Stimulated activated naive CD4-positive, alpha-beta T cell (primary cell): Measurements from ENCODE around the gene ERC1.
A peak's percentile ranks its signal among the peaks of the same experiment; 100 is the strongest.

Experiments used
- DNase-seq, 6 experiments: peaks; one replicate each; lab custom pipeline; 2025; lab: John Stamatoyannopoulos, UW

ERC1 gene

DNA sequence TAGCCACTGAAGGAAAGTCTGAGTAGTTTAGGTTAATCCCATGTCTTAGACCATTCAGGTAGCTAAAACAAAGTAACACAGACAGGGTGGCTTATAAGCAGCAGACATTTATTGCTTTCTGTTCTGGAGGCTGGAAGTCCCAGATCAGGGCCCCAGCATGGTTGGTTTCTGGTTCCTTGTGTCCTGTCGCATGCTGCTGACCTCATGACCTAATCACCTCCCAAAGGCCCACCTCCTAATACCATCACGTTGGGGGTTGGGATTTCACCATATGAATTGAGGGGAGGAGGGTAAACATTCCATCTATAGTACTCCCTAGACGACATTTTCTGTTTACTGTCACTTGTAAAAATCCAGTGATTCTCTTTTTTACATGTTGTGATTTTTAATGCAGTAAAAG is 454.8 kb downstream of the ERC1 start:
- DNase-seq = no peak

DNA sequence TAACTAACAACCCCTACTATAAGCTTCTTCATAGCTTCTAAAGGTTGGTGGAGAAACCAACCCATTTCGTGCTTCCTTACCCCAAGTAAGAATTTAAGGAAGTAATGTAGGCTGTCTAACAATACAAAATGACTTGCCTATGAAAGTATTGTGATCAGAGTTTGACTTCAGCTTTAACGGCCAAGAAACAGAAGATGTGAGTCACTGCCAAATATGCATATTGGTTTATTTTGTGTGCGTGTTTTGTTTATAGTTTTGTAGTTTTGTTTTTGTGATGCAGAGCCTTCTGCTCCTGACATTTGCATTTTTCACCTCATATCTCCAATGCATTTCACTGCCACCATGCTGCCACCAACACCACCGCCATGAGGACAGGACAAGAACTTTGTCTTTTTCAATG is 457.3 kb downstream of the ERC1 start:
- no peak for DNase-seq

DNA sequence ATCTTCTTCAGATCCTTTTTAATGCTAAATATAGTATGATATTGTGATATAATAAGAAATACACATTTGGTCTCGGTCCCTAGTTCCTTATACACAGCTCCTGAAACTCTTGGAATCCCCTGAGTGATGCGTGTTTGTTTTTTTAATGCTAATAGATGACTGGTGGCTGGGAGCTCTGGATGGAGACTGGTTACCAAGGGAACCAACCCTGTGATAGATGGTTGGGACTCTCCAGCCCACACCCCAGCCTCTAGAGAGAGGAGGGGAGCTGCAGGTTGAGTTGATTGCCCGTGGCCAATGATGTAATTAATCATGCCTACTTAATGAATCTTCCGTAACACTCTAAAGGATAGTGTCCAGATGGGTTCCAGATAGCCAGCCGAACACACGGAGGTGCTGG is 462.8 kb downstream of the ERC1 start:
- DNase-seq = no peak

DNA sequence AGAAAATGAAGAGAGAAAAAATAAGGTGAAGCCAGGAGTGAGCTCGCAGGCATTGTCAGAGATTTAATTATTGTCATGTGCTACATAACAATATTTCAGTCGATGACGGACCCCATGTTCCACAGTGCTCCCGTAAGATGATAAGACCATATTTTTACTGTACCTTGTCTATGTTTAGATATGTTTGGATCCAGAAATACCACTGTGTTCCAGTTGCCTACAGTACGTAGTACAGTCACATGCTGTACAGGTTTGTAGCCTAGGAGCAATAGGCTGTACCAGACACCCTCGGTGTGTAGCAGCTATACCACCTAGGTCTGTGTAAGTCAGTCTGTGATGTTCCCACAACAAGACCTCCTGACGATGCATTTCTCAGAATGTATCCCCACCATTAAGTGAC is 465.9 kb downstream of the ERC1 start:
- DNase-seq = no peak

DNA sequence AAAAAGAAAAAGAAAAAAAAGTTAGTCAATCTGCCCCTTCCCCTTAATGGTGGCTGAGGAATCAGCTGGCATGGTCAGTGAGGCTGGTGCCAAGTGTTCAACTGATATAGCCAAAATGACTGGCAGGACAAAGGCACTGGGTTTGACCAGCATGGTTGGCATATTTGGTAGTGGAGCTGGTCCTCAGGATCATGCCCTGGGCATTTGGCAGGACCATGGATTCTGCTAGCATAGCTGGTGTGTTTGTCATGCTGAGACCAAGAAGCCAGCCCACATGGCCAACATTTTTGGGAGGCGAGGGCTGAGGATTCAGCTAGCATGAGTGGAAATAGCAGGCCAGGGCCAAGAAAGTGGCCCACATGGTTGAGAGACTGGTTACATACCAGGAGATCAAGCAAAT is 466.9 kb downstream of the ERC1 start:
- no peak for DNase-seq

DNA sequence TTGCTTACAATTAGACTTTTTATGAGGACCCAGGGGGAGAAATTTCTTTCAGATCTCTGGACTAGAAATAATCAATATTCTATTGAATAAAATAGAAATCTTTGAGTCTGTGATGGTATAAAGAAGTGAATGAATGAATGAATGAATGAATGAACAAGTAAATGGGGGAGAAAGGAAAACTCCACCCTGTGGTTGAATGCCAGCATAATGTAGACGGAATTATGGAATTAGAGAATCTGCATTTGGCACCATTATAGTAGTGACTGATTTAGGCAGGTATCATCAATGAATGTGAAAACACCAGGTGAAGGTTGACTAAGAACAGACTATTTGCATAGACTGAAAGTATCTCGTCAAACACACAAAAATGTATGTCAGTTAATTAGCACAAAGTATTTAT is 468.3 kb downstream of the ERC1 start:
- DNase-seq = no peak

DNA sequence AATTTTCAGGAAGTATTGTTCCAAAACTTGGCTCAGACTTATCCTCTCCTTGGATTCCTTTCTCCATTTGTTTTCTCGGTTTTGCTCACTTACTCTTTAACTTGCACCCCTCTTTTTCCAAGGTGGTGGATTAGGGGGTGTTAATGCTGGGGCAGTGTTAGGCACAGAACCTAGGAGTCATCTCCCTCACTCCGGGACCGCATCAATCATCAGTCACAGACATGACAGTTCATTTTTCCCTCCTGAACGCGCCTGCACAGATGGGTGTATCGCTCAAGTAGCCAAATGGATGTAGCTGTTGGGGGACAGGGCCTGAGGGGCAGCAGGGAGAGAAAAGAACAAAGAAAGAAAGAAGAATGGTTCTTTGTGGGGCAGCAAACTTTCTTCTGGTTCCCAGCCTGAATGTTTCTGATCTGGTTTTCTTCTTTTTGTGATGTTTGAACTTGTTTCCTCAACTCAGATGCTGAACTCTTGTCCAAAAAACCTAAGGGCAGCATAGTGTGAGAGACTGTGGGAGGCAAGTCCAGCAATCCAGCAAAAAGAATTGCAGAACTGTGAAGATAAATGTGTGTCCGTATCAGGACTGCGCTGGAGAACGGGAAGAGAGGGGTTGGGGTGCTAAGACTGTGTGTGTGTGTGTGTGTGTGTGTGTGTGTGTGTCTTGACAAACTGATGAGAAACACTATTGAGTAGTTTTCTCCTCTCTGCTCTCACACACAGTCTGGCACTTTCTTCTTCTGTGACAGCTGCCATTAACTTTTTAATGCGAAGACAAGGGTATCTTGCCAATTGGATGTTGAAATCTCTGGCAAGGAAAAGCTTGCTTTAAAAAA is 472.3 kb downstream of the ERC1 start:
- no peak for DNase-seq

DNA sequence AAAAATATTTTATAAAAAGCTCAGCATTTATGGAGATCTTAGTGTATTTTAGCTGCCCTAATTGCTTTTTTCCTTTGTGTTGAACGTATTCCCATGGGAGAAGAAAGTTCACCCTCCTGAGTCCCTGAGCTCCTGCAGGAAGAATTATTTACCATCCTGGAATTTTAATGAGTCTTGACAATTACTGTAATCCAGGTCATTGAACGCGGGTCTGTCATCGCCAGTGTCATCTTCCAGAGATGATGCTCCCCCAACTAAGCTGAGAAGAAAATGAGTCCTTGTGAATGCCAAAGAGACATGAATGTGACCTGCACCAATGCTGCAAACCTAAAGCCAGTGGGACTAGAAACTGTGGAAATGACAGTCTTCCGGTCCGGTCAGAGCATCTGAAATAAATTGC is 473.9 kb downstream of the ERC1 start:
- no peak for DNase-seq

DNA sequence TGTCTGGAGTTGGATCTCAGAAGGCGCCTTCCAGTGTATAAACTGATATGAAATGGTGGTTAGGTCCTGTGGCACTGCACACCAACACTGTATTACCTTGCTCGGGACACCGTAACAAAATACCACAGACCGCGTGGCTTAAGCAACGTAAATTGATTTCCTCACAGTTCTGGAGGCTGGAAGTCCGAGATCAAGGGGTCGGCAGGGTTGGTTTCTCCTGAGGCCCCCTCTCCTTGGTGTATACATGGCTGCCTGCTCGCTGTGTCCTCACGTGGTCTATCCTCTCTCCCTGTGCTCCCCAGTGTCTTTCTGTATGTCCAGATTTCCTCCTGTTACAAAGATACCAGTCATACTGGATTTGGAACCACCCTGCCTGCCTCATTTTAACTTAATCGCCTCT is 475.0 kb downstream of the ERC1 start:
- DNase-seq = no peak

DNA sequence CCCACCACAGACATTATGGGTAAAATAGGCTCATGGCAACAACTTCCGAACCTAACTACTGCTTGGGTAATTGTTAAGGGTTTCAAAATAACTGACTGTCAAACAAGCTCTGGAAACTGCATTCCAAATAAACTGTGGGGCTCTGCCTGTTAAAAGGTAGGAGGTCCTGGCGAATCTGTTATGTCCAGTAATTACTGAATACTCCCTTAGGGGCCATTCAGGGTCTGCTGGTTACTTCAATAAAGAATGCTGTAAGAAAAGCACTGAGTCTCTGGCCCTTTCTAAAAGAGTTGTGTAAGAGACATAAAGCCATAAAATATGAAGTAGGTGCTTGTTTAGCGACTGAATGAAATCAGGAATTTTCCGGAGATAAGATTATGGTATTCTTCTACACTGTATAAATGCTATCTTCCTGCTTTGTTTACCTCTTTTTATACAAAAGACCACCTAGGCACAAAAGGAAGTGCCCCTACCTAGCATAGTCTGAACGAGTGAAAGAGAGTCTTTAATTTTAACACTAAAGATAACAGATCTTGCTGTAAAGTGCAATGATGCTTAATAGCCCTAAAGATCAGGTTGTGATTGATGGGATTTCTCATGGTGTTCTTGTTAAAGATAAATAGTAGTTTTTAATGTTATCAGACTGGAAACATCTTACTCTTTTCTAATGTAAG is 475.6 kb downstream of the ERC1 start:
- no peak for DNase-seq

DNA sequence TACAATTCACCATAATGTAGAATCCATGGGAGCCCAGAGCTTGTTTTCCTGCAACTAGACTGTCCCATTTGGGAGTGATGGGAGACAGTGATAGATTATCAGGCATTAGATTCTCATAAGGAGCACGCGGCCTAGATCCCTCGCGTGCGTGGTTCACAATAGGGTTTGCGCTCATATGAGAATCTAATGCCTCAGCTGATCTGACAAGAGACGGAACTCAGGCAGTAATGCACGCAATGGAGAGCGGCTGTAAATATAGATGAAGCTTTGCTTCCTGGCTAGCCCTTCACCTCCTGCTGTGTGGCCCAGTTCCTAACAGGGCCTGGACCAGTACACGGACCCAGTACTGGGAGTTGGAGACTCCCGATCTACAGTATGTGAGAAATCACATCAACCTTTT is 476.7 kb downstream of the ERC1 start:
- DNase-seq = no peak

DNA sequence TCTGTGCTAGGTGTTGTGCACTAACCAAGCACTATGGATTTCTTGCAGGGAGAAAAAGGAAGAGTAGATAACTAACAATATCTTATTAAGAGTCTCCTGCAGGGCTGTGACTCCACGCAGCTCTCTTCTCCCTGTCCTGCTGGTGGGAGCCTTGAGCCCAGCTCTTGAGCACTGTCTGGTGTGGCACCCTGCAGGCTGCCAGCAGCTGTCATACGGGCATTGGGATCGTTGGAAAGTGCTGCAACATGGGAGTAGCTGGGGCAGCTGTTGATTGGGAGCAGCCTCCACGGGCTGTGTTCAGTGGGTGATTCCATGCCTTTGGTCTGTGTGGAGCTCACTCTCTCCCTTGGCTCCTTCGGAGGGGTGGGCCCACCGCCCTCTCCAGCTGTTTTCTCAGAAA is 478.0 kb downstream of the ERC1 start:
- no peak for DNase-seq

DNA sequence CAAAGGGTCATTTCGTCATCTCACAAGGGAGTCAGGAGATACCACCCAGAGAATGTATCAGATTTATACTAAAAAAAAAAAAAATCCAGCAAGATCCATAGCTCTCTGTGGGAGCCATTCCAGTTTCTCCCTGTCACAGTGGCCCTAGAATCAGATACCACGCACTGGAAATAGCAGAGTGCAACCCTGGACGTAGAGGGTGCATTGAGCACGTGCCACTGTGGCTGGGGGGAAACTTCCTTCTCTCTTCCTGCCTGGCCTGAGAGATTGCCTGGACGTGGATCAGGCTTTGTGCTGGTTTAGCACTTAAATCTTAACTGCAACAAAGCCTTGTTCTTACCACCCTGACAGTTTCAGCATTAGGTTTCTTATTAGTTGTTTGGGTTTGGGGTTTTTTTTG is 479.0 kb downstream of the ERC1 start:
- no peak for DNase-seq

DNA sequence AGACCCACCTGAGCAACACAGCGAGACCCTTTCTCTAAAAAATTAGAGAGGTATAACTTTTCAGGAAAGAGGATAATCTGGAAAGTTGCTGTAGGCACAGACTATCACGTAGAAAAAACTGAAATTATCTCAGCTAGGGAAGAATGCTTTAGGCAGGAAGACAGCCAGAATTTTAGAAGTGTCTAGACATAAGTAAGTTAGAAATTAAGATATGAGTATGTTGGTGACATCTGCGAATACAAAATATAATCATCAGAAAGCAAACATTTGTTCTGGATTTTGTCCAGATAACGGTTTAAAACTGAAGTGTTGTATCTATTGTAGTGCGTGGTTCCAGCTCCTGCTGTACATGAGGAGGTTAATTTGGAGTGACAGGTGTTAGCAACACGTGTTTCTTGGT is 480.2 kb downstream of the ERC1 start:
- no peak for DNase-seq

DNA sequence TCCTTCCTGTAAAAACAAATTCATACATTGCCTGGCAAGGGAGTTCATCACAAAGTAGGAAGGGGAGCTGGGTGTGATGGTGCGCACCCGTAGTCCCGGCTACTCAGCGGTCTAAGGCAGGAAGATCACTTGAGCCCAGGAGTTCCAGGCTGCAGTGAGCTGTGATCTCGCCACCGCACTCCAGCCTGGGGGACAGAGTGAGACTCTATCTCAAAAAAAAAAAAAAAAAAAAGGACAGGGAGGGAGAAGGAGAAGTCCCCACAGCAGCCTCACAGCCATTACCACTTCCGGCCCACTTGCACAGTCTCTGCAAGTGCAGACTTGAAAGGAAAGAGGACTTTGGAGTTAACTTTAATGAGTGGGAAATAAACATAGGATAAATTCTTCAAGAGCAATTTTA is 482.4 kb downstream of the ERC1 start:
- peak in 4 of 6 experiments; percentile 20 to 53 (median 33) for DNase-seq

DNA sequence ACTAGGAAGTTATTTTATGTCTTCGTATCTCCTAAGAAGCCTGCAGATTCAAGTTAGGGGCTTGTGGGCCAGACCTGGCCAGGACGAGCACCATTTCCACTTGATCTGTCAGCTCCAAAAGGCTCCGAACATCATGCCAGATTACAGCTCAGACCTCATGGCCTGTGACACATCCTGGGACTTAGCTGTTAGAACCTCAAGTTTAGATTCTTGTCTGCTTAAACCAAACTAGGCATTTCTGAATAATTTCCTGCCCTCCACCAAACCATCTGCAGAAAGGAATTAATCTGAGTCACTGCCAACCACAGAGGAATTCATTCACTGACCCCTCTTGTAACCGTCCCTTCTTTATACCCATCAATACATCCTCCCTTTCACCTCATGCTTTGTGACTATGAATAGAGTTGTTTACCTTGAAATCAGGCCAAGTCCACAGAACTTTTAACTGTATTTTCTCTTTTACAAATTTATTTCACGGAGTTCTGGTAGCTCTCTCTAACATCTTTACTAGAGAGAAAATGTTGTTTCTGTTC is 483.1 kb downstream of the ERC1 start:
- no peak for DNase-seq

DNA sequence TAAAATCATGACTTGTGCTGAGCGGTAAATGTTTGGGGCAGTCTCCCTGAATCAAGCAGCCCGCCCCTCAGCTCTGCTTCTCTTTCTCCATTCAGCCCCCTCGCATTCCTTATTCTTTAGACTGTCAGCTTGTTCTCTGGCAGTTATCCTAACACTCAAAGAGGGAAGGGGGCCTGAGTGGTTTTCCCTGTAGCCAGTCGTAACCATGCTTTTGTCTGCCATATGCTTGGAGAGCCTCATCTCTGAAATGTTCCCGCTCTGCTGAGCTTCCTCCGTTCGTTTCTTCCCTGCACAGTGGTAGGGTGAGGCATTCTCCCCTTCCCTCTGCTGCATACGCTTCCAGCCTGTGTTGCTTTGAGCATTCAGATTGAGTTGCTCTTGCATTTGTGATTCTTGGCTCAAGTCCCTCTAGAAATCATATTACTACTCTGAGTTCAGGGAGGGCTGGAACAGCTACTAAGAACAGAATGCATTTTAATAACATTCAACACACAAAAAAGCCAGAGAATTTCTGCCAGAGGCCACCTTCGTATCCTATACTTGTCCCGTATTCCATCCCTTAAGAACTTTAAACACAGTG is 483.6 kb downstream of the ERC1 start:
- no peak for DNase-seq

DNA sequence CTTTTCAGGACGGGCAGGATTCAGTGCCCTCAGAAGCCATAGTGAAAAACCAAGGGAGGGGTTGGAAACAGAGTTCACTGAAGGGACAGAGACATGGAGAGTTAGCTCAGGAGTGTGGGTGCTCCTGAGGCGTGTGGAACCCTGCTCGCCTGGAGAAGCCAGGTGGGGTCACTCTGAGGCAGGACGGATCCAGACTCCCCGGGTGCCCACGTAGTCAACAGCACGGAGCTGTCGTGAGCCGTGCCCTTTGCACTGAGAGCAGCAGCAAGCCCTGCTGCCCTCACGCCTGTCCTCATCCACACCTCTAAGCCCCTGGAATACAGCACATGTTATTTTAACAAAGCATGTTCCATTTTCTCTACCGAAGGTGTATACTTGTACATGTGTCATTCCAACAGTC is 488.6 kb downstream of the ERC1 start:
- DNase-seq = no peak

DNA sequence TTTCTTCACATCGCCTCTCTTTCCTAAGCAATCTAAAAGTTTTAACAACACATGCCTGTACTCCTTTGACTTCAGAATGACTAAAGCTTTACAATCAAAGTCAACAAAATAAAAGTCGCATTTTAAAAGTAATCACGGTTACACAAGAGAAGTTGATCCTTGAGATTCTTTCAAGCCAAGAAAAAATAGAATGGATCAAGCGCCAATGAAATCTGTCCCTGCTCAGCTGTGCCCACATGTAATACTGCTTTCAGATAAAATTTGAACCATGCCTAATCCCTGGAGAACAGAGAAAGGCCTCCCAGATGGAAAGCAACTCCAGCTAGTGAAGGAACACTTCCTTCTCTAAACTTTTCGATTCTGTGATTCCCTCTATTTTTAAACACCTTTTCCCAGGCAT is 490.3 kb downstream of the ERC1 start:
- no peak for DNase-seq

DNA sequence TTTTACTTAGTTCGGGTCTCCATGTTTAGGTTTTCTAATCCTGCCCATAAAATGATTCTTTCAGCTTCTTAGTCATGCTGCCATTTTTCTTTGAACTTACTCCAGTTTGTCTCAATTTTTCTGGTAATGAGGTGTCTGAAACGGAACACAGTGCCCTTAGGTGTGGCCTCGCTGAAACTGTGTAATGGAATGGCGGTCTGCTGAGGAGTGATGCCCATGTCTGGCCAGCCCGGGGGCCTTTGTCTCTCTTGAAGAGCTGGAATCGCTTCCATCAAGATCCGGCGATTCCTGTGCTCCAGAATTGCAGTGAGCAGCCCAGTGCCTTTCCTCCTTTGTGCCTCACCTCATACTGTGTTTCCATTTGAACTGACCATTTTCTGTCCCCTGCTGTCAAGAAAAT is 490.9 kb downstream of the ERC1 start:
- DNase-seq = no peak

DNA sequence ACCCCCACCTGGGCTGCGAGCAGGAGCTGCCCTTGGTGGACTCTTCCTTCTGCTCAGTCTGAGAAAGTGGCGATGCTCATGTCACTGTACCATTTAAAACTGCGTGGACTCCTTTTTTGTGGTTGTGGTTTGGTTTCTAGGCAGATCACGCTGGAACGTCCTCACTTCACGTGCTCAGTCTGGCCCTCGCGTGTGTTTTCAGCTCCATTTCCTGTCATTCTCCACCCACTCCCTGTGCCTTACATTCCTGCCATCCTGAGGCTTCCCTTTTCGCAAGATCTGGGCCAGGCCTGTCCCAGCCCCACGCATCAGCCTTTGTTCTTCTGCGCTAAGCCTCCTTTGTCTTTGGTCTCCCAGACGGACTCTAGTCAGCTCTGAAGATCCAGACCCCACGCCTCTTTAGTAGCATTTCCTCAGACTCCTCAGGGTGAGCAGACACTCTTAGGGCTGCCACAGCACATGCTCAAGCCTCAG is 497.9 kb downstream of the ERC1 start:
- peak in 5 of 6 experiments; percentile 11 to 70 (median 39) for DNase-seq

DNA sequence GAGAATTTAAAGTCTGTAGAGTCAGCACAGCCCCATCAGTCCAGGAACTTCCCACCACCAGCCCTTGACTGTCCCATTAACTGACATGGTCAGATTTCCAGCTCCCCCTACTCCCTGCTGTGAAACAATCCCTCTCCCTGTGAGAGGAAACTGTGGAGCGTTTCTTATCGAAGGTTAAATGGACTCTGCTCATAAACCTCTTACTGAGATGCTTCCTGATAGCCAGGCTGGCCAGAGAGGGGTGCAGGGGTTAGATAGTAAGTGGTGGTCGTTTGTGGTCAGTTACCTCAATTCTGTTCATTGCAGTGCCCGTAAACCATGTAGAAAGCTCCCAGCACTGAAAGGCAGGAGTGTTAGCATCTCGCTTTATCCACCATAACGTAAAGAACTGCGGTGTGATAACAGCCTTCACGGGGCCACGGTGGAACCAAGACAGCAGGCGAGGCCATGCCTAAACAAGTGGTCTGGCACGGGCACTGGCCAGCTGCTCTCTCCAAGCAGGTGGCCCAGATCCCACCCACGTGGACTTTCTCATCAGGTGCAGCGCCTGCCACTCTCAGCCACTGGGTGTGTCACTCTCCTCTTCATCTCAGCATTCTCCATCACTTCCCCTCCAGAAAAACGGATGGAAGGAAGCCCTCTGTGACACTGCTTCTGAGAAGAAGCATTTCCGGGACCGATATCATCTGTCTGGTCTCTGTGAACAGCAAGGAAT is 501.1 kb downstream of the ERC1 start:
- DNase-seq = no peak
